GM21576 (cell line): ENCODE results near the gene ZNF335.
"Not testable (repeated sequence)": the region's sequence is repeated elsewhere in the genome, so short reads cannot be mapped to it uniquely, and the experiment has no call there.

Experiments used
- ATAC-seq: cut with Tn5 transposase; IDR thresholded peaks from one replicate; pipeline ENCODE4 v1.9.1; 2021; ENCODE audit warnings: mild to moderate bottlenecking, moderate library complexity; ENCODE audit not compliant: unreplicated experiment

The ZNF335 gene

GRCh38 chr20:45911486-45912343 lies 60.3 kb downstream of the ZNF335 start, which contains the start of gene PLTP:
TSS of gene PLTP (minus strand) at chr20:45912155. CDS start at chr20:45911452, 703 bp downstream.
- ATAC-seq = no peak

- peak; percentile 91 for ATAC-seq
Measured at GRCh38 chr20:45910670-45911485, 61.1 kb downstream of the ZNF335 start.

- ATAC-seq = no peak
Measured at GRCh38 chr20:45909817-45910669, 62.0 kb downstream of the ZNF335 start.

- no peak for ATAC-seq
Measured at GRCh38 chr20:45909336-45909808, 62.6 kb downstream of the ZNF335 start.

- ATAC-seq = no peak
Measured at GRCh38 chr20:45908084-45908483, 63.9 kb downstream of the ZNF335 start.

- no peak for ATAC-seq
Measured at GRCh38 chr20:45907219-45907948, 64.6 kb downstream of the ZNF335 start.

GRCh38 chr20:45905505-45906079 lies 66.4 kb downstream of the ZNF335 start:
- no peak for ATAC-seq

GRCh38 chr20:45904583-45905504 lies 67.2 kb downstream of the ZNF335 start:
- no peak for ATAC-seq

GRCh38 chr20:45902199-45902701 lies 69.8 kb downstream of the ZNF335 start:
- ATAC-seq = no peak

GRCh38 chr20:45901332-45901731 lies 70.7 kb downstream of the ZNF335 start:
- not testable (repeated sequence) for ATAC-seq

- ATAC-seq = no peak
Measured at GRCh38 chr20:45899046-45899835, 72.8 kb downstream of the ZNF335 start.
